ENCODE results near the gene ROR2. TPM values are rescaled to one million over a fixed set of nuclear protein-coding genes. Genes with fewer than 3 reads are reported as not detected.

The ROR2 gene
- total and polyA plus RNA-seq, 2 experiments from 2014 or later = 8.1 to 18.8 TPM

DNA sequence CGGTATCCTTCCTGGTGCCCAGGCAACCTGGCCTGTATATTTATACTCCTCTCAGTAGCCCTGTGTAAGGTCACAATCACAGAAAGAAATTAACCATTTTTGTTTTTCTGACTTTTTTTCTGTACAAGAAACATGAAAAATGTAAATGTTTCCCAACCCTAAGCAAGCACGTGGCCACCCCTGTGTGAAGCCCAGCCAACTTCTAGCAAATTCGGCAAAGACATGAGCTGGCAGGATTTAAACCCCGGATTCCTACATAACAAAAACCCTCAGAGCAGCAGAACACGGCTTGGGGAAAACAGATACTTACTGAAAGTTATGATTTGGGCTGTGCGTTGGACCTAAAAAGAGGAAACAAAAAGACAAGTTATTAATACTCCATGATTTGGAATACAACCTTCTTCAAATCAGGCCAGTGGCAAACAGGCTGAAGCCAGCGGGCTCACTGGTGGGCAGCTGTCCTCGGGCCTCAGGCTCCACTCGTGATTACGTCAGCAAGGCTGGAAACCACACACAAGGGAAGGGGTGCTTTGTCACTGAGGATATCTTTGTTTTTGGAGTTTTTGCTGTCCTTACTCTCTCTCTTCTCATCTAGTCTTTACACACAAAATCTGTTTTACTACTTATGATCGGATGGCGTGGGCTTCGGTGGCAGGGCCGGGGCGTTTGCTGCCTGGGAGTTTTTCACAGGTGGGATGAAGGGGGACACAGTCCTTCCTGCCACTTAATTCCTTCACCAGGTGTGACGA, 194.1 kb downstream of the ROR2 start:
- Histone ChIP-seq H3K27me3 (ENCODE audit: insufficient read depth) (no peaks in the 10 kb centered on the region), H4K20me1 (replicated peaks; ENCODE audit: insufficient read depth) (no peaks in the 10 kb centered on the region; the same call in 1 of the 2 replicates), H3K4me3 (no peak overlapping the region), H3K4me2 (no peak overlapping the region), H3K4me1 (ENCODE audit: insufficient read depth) (0 out of 2 replicates have a peak, but pooled peaks cover 4% of the 10 kb centered on the region), H2AFZ (no peak overlapping the region), H3K9me2 (ENCODE audit: insufficient read depth) (no peaks in the 10 kb centered on the region), H3K79me2 (replicated peaks; ENCODE audit: insufficient read depth) (no peaks in the 10 kb centered on the region), H3K27ac (ENCODE audit: low read depth) (peak overlapping the region; percentile 52; the same call in 1 of the 2 replicates), H3K36me3 (ENCODE audit: insufficient read depth) (no peaks in the 10 kb centered on the region), H3F3A (replicated peaks; ENCODE audit: low read depth) (no peaks in the 10 kb centered on the region)
- H3K36me3 Mint-ChIP-seq (ENCODE audit: low read depth) = peaks cover 3% of the 10 kb centered on the region; the same call in 1 of the 3 replicates
- H3K9me3 Mint-ChIP-seq = no peaks in the 10 kb centered on the region
- peaks cover 13% of the 10 kb centered on the region; the same call in 2 of the 3 replicates for H3K4me1 Mint-ChIP-seq
- peak; percentile 52 for DNase-seq (ENCODE audit: low spot score)
- H3K27ac Mint-ChIP-seq = peak overlapping the region; percentile 77; the same call in 1 of the 2 replicates
- no peaks in the 10 kb centered on the region for H3K27me3 Mint-ChIP-seq (ENCODE audit: insufficient read depth, low read depth, poor library complexity)
- no peak overlapping the region for H3K4me3 Mint-ChIP-seq
- peak; percentile 49 for ATAC-seq
- TF ChIP-seq, protein P1, sequence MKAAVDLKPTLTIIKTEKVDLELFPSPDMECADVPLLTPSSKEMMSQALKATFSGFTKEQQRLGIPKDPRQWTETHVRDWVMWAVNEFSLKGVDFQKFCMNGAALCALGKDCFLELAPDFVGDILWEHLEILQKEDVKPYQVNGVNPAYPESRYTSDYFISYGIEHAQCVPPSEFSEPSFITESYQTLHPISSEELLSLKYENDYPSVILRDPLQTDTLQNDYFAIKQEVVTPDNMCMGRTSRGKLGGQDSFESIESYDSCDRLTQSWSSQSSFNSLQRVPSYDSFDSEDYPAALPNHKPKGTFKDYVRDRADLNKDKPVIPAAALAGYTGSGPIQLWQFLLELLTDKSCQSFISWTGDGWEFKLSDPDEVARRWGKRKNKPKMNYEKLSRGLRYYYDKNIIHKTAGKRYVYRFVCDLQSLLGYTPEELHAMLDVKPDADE (IDR thresholded peaks at IDR 0.05) = no peak
- TF ChIP-seq EZH2phosphoT487 (IDR thresholded peaks at IDR 0.05; ENCODE audit: unreplicated experiment) (no peak), STAT1 (IDR thresholded peaks at IDR 0.05; ENCODE audit: unreplicated experiment) (no peak), NANOG (IDR thresholded peaks at IDR 0.05; ENCODE audit: borderline replicate concordance) (no peak), EZH2 (IDR thresholded peaks at IDR 0.05; ENCODE audit: low read depth, unreplicated experiment) (no peak), JUNB (IDR thresholded peaks at IDR 0.05; ENCODE audit: unreplicated experiment) (no peak)
- TF ChIP-seq, protein P2, sequence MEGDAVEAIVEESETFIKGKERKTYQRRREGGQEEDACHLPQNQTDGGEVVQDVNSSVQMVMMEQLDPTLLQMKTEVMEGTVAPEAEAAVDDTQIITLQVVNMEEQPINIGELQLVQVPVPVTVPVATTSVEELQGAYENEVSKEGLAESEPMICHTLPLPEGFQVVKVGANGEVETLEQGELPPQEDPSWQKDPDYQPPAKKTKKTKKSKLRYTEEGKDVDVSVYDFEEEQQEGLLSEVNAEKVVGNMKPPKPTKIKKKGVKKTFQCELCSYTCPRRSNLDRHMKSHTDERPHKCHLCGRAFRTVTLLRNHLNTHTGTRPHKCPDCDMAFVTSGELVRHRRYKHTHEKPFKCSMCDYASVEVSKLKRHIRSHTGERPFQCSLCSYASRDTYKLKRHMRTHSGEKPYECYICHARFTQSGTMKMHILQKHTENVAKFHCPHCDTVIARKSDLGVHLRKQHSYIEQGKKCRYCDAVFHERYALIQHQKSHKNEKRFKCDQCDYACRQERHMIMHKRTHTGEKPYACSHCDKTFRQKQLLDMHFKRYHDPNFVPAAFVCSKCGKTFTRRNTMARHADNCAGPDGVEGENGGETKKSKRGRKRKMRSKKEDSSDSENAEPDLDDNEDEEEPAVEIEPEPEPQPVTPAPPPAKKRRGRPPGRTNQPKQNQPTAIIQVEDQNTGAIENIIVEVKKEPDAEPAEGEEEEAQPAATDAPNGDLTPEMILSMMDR (conservative IDR thresholded peaks at IDR 0.05; ENCODE audit: low read depth in 2 of 2) = no peak

DNA sequence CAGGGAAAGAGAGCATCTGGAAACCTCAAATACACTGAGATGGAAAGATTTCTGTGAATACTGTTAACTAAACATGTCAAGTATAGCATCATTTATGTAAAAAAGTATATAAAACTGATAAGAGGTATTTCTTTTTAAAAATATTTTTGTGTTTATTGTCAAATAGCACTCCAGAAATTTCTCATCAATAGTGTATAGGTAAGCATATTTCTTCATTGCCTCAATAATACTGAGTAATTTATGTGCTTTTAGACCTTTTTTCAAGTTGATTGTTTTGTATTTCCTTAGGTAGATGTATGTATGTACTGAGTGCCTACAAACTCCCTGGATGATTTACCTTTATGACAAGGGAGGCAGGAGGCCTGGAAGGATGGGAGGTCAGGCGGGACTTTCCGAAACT, 196.3 kb downstream of the ROR2 start:
- DNase-seq (ENCODE audit: low spot score) = no peak
- no peaks in the 10 kb centered on the region for H3K36me3 ChIP-seq (ENCODE audit: insufficient read depth)
- TF ChIP-seq, protein P2 (conservative IDR thresholded peaks at IDR 0.05; ENCODE audit: low read depth in 2 of 2) = no peak
- TF ChIP-seq CREB1 (CRISPR knock-in tag; IDR thresholded peaks at IDR 0.05; ENCODE audit: low read depth) (no peak), POLR2AphosphoS5 (IDR thresholded peaks at IDR 0.05; ENCODE audit: low read depth) (no peak)
- TF ChIP-seq, protein P3, sequence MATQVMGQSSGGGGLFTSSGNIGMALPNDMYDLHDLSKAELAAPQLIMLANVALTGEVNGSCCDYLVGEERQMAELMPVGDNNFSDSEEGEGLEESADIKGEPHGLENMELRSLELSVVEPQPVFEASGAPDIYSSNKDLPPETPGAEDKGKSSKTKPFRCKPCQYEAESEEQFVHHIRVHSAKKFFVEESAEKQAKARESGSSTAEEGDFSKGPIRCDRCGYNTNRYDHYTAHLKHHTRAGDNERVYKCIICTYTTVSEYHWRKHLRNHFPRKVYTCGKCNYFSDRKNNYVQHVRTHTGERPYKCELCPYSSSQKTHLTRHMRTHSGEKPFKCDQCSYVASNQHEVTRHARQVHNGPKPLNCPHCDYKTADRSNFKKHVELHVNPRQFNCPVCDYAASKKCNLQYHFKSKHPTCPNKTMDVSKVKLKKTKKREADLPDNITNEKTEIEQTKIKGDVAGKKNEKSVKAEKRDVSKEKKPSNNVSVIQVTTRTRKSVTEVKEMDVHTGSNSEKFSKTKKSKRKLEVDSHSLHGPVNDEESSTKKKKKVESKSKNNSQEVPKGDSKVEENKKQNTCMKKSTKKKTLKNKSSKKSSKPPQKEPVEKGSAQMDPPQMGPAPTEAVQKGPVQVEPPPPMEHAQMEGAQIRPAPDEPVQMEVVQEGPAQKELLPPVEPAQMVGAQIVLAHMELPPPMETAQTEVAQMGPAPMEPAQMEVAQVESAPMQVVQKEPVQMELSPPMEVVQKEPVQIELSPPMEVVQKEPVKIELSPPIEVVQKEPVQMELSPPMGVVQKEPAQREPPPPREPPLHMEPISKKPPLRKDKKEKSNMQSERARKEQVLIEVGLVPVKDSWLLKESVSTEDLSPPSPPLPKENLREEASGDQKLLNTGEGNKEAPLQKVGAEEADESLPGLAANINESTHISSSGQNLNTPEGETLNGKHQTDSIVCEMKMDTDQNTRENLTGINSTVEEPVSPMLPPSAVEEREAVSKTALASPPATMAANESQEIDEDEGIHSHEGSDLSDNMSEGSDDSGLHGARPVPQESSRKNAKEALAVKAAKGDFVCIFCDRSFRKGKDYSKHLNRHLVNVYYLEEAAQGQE (IDR thresholded peaks at IDR 0.05; ENCODE audit: unreplicated experiment) = no peak

More for the DNA sequence above, 196.3 kb downstream of the ROR2 start:
- no peak overlapping the region for H3K4me2 ChIP-seq
- H3K27me3 ChIP-seq (ENCODE audit: insufficient read depth) = no peaks in the 10 kb centered on the region
- H3F3A ChIP-seq (replicated peaks; ENCODE audit: low read depth) = no peaks in the 10 kb centered on the region
- H3K9me3 Mint-ChIP-seq = no peaks in the 10 kb centered on the region
- peaks cover 3% of the 10 kb centered on the region; the same call in 1 of the 3 replicates for H3K36me3 Mint-ChIP-seq (ENCODE audit: low read depth)
- H3K27ac Mint-ChIP-seq = no peak overlapping the region
- no peaks in the 10 kb centered on the region for H4K20me1 ChIP-seq (replicated peaks; ENCODE audit: insufficient read depth)
- H2AFZ ChIP-seq = no peak overlapping the region
- no peaks in the 10 kb centered on the region for H3K9me2 ChIP-seq (ENCODE audit: insufficient read depth)
- H3K79me2 ChIP-seq (replicated peaks; ENCODE audit: insufficient read depth) = no peaks in the 10 kb centered on the region
- peaks cover 13% of the 10 kb centered on the region; the same call in 2 of the 3 replicates for H3K4me1 Mint-ChIP-seq
- peaks cover 2% of the 10 kb centered on the region for H3K27me3 Mint-ChIP-seq (ENCODE audit: insufficient read depth, low read depth, poor library complexity)
- H3K4me3 ChIP-seq = no peak overlapping the region
- H3K27ac ChIP-seq (ENCODE audit: low read depth) = no peak overlapping the region
- H3K4me3 Mint-ChIP-seq = no peak overlapping the region
- no peak for ATAC-seq
- 0 out of 2 replicates have a peak, but pooled peaks cover 4% of the 10 kb centered on the region for H3K4me1 ChIP-seq (ENCODE audit: insufficient read depth)

Data from GM23338 (cell line).